H1 (cell line): ENCODE measurements around the gene CLEC18B. TPM values are rescaled to one million over a fixed set of nuclear protein-coding genes. Genes with fewer than 3 reads are reported as not detected.
"Not testable (repeated sequence)": the region's sequence is repeated elsewhere in the genome, so short reads cannot be mapped to it uniquely, and the experiment has no call there.

Experiments used
- CTCF ChIA-PET: fragments of 300-600 bp; sonication (Branson Sonifier 250); formaldehyde crosslinking; loops from one replicate; lab custom pipeline; 2021; ENCODE audit not compliant: partially characterized antibody; lab: Charles Lee
- POLR2A ChIA-PET: fragments of 300-600 bp; sonication (Branson Sonifier 250); formaldehyde crosslinking; loops from one replicate; lab custom pipeline; 2021; ENCODE audit warnings: inconsistent platforms; ENCODE audit not compliant: partially characterized antibody; lab: Charles Lee
- DNase-seq, 2 experiments: peaks; one replicate each; pipeline versions ENCODE4 v3.0.0 to v3.0.0-alpha.2; 2010 to 2022; ENCODE audit warnings: low spot score in 2 of 2, low read depth in 1 of 2, mixed read lengths in 1 of 2
- FAIRE-seq: peaks from 2 replicates; lab custom pipeline; 2011; peaks lifted over from hg19 to GRCh38; lab: Jason Lieb, UNC
- H2AFZ ChIP-seq: 2 replicates; pipeline ENCODE4 v1.8.1; 2012; ENCODE audit warnings: low read length, inconsistent platforms
- H2AK5ac ChIP-seq: 2 replicates; pipeline ENCODE4 v1.6.1; 2013; ENCODE audit warnings: low read depth, low read length
- H2BK120ac ChIP-seq: replicated peaks from 2 replicates; pipeline ENCODE3; 2013; ENCODE audit warnings: low read depth, low read length, inconsistent platforms
- H2BK12ac ChIP-seq: 2 replicates; pipeline ENCODE4 v1.6.1; 2013; ENCODE audit warnings: low read depth, low read length
- H2BK15ac ChIP-seq: 2 replicates; pipeline ENCODE4 v1.6.1; 2013; ENCODE audit warnings: low read length
- H2BK20ac ChIP-seq: 2 replicates; pipeline ENCODE4 v1.6.1; 2013; ENCODE audit warnings: low read length
- H2BK5ac ChIP-seq: 2 replicates; pipeline ENCODE4 v1.6.1; 2013; ENCODE audit warnings: low read depth, low read length
- H3K14ac ChIP-seq: 2 replicates; pipeline ENCODE4 v1.6.1; 2013; ENCODE audit warnings: inconsistent platforms; ENCODE audit not compliant: insufficient read length
- H3K18ac ChIP-seq: 2 replicates; pipeline ENCODE4 v1.6.1; 2013; ENCODE audit warnings: low read length; ENCODE audit errors: extremely low read depth
- H3K23ac ChIP-seq: 2 replicates; pipeline ENCODE4 v1.6.1; 2013; ENCODE audit warnings: inconsistent platforms; ENCODE audit not compliant: insufficient read length
- H3K23me2 ChIP-seq: 2 replicates; pipeline ENCODE4 v1.6.1; 2013; ENCODE audit warnings: low read depth, low read length
- H3K27ac ChIP-seq: 2 replicates; pipeline ENCODE4 v1.6.1; 2011; ENCODE audit warnings: low read depth, low read length, inconsistent platforms
- H3K27me3 ChIP-seq, 4 experiments: replicated peaks in 1 of 4; 1 replicate in 1 of 4; 2 replicates in 3 of 4; pipeline versions ENCODE4 v1.6.1 to v1.8.1; 2011 to 2013; ENCODE audit warnings: low read length in 3 of 4, mild to moderate bottlenecking in 3 of 4, inconsistent platforms in 2 of 4, mixed read lengths in 2 of 4, moderate library complexity in 1 of 4; ENCODE audit not compliant: control insufficient read depth in 3 of 4, insufficient read depth in 3 of 4; ENCODE audit errors: extremely low read depth in 1 of 4
- H3K36me3 ChIP-seq, 4 experiments: 2 replicates each; pipeline versions ENCODE4 v1.6.1 to v1.8.1; 2011 to 2013; ENCODE audit warnings: mild to moderate bottlenecking in 4 of 4, low read length in 3 of 4, moderate library complexity in 2 of 4, control low read depth in 1 of 4, inconsistent platforms in 1 of 4; ENCODE audit not compliant: insufficient read depth in 4 of 4, control insufficient read depth in 2 of 4
- H3K4ac ChIP-seq: replicated peaks from 2 replicates; pipeline ENCODE3; 2013; ENCODE audit warnings: low read length, low read depth, mixed read lengths, inconsistent platforms; ENCODE audit not compliant: insufficient read length
- H3K4me1 ChIP-seq, 4 experiments: replicated peaks in 1 of 4; 1 replicate in 1 of 4; 2 replicates in 3 of 4; pipeline versions ENCODE4 v1.6.1 to v1.8.1; 2011 to 2013; ENCODE audit warnings: low read length in 3 of 4, inconsistent platforms in 2 of 4, mixed read lengths in 1 of 4; ENCODE audit not compliant: insufficient read depth in 4 of 4, control insufficient read depth in 3 of 4
- H3K4me2 ChIP-seq, 2 experiments: 2 replicates each; pipeline versions ENCODE4 v1.6.1 to v1.8.1; 2011 to 2013; ENCODE audit warnings: low read depth in 2 of 2, low read length in 2 of 2, control low read depth in 1 of 2, inconsistent platforms in 1 of 2, mild to moderate bottlenecking in 1 of 2; ENCODE audit not compliant: insufficient read depth in 1 of 2
- H3K4me3 ChIP-seq, 4 experiments: fragments of 200-600, 300-600 bp in 1 of 4; sonication (generic), shearing (Covaris generic), sonication (Bioruptor Twin) in 1 of 4; 2 replicates each; pipeline versions ENCODE4 v1.5.1 to v1.8.1; 2011 to 2016; ENCODE audit warnings: low read length in 4 of 4, low read depth in 3 of 4, control low read depth in 2 of 4, inconsistent platforms in 2 of 4, mild to moderate bottlenecking in 2 of 4, mixed read lengths in 1 of 4, moderate library complexity in 1 of 4; ENCODE audit not compliant: insufficient read depth in 2 of 4; ENCODE audit errors: extremely low read depth in 1 of 4
- H3K56ac ChIP-seq: replicated peaks from 2 replicates; pipeline ENCODE3; 2013; ENCODE audit warnings: low read depth, mild to moderate bottlenecking, mixed read lengths, low read length, inconsistent platforms; ENCODE audit not compliant: insufficient read length
- H3K79me1 ChIP-seq: 2 replicates; pipeline ENCODE4 v1.6.1; 2013; ENCODE audit warnings: low read depth, low read length, control low read depth
- H3K79me2 ChIP-seq, 2 experiments: 2 replicates each; pipeline versions ENCODE4 v1.6.1 to v1.8.1; 2012 to 2013; ENCODE audit warnings: low read length in 2 of 2, mild to moderate bottlenecking in 2 of 2, inconsistent platforms in 1 of 2; ENCODE audit not compliant: insufficient read depth in 2 of 2, control insufficient read depth in 1 of 2
- H3K9ac ChIP-seq, 4 experiments: replicated peaks in 1 of 4; 1 replicate in 1 of 4; 2 replicates in 3 of 4; pipeline versions ENCODE4 v1.6.1 to v1.8.1; 2011 to 2013; ENCODE audit warnings: low read depth in 3 of 4, low read length in 3 of 4, control low read depth in 2 of 4, mild to moderate bottlenecking in 2 of 4, moderate library complexity in 2 of 4, inconsistent platforms in 1 of 4; ENCODE audit errors: extremely low read depth in 1 of 4
- H3K9me3 ChIP-seq, 2 experiments: 2 replicates each; pipeline versions ENCODE4 v1.6.1 to v1.8.1; 2012 to 2013; ENCODE audit warnings: mild to moderate bottlenecking in 2 of 2, moderate library complexity in 2 of 2, control low read depth in 1 of 2, inconsistent platforms in 1 of 2, low read depth in 1 of 2, low read length in 1 of 2, mixed read lengths in 1 of 2; ENCODE audit not compliant: insufficient read depth in 2 of 2
- H4K20me1 ChIP-seq, 2 experiments: replicated peaks in 1 of 2; 2 replicates each; pipeline versions ENCODE3 to v1.8.1; 2011 to 2013; ENCODE audit warnings: inconsistent platforms in 2 of 2, low read length in 2 of 2, mild to moderate bottlenecking in 1 of 2; ENCODE audit not compliant: insufficient read depth in 2 of 2, control insufficient read depth in 1 of 2
- H4K5ac ChIP-seq: 2 replicates; pipeline ENCODE4 v1.6.1; 2013; ENCODE audit warnings: low read length, low read depth, mixed read lengths, inconsistent platforms; ENCODE audit not compliant: insufficient read length
- H4K8ac ChIP-seq: 2 replicates; pipeline ENCODE4 v1.8.0; 2013; ENCODE audit warnings: mild to moderate bottlenecking, moderate library complexity, low read length, inconsistent platforms; ENCODE audit not compliant: insufficient read depth; ENCODE audit errors: extremely low read depth
- H4K91ac ChIP-seq: replicated peaks from 2 replicates; pipeline ENCODE3; 2013; ENCODE audit warnings: low read length, mixed read lengths, inconsistent platforms; ENCODE audit not compliant: insufficient read length
- WGBS, 2 experiments: shearing (Covaris generic) in 1 of 2; methylation state at CpG; one replicate each; pipeline versions ENCODE4 v1.1.6 to v1.1.7; 2013 to 2015; ENCODE audit warnings: low lambda C conversion rate in 2 of 2, mixed read lengths in 2 of 2, inconsistent platforms in 1 of 2, low coverage in 1 of 2, missing lambda C conversion rate in 1 of 2; ENCODE audit not compliant: insufficient replicate concordance in 2 of 2, insufficient coverage in 1 of 2, insufficient read length in 1 of 2; ENCODE audit errors: extremely low coverage in 1 of 2, missing lambda C conversion rate in 1 of 2; 5-methylcytosine and 5-hydroxymethylcytosine counted together
- polyA plus RNA-seq, 7 experiments: library from polyadenylated mRNA; depleted of rRNA in 3 of 7; stranded (reverse) in 5 of 7; unstranded in 2 of 7; fragments of >200 nt in 5 of 7; fragments of 200-250 nt in 2 of 7; gene quantifications; 1 replicate in 5 of 7; 2 replicates in 1 of 7; 4 replicates in 1 of 7; pipeline versions ENCODE4 v1.2.1 to v1.2.3, GENCODE V29; 2011 to 2013; ENCODE audit warnings: missing spikeins in 2 of 7, mixed read lengths in 2 of 7
- total RNA-seq: library from RNA; stranded (reverse); fragmentation: NEBNext Ultra II Directional; extraction: Animal tissue kit (Norgen Biotek cat#: 25700); gene quantifications from 2 replicates; pipeline ENCODE4 v1.2.1, GENCODE V29; 2021

The CLEC18B gene
- total and polyA plus RNA-seq, 2 of the 8 experiments (the other 6 are each of a cell fraction or from before 2014, with no cell fraction given) = 0.11 TPM; not detected in 1

- no CpG with 5 or more reads among the region's 8 CpGs for WGBS, 2 experiments
- POLR2A ChIA-PET = not testable (repeated sequence)
Observed at GRCh38 chr16:74428493-74428892, 7.2 kb upstream of the CLEC18B start.

GRCh38 chr16:74425751-74426150 is 4.5 kb upstream of the CLEC18B start:
- H3K4me1 ChIP-seq, H3K23me2 ChIP-seq, H3K18ac ChIP-seq, H4K8ac ChIP-seq, H3K4me2 ChIP-seq, H4K91ac ChIP-seq, H4K5ac ChIP-seq, H3K14ac ChIP-seq, H3K27ac ChIP-seq, FAIRE-seq, H3K79me1 ChIP-seq, H2BK12ac ChIP-seq, H2BK5ac ChIP-seq, H3K23ac ChIP-seq, H2AFZ ChIP-seq, H3K9me3 ChIP-seq, H3K9ac ChIP-seq, POLR2A ChIA-PET, DNase-seq, H2BK120ac ChIP-seq, H3K79me2 ChIP-seq, H3K4me3 ChIP-seq, H2AK5ac ChIP-seq, H4K20me1 ChIP-seq, H2BK15ac ChIP-seq, H3K36me3 ChIP-seq, H2BK20ac ChIP-seq, H3K56ac ChIP-seq, H3K27me3 ChIP-seq, H3K4ac ChIP-seq, CTCF ChIA-PET: not testable (repeated sequence)
- WGBS, 2 experiments = 87% methylated on average over 5 of the region's 6 CpGs; no CpG with 5 or more reads in 1 of the 2 experiments

More at GRCh38 chr16:74428493-74428892, 7.2 kb upstream of the CLEC18B start:
- H3K23me2 ChIP-seq, H3K9ac ChIP-seq, H2AFZ ChIP-seq, H3K27me3 ChIP-seq, H3K18ac ChIP-seq, H2BK20ac ChIP-seq, FAIRE-seq, H2BK12ac ChIP-seq, H4K5ac ChIP-seq, H4K91ac ChIP-seq, H3K4me3 ChIP-seq, H2AK5ac ChIP-seq, H3K9me3 ChIP-seq, H3K4me2 ChIP-seq, H3K4ac ChIP-seq, H3K56ac ChIP-seq, H4K20me1 ChIP-seq, H3K79me2 ChIP-seq, H3K27ac ChIP-seq, H2BK120ac ChIP-seq, H4K8ac ChIP-seq, H3K79me1 ChIP-seq, H3K36me3 ChIP-seq, H3K23ac ChIP-seq, H2BK15ac ChIP-seq, DNase-seq, H3K14ac ChIP-seq, CTCF ChIA-PET, H2BK5ac ChIP-seq, H3K4me1 ChIP-seq: not testable (repeated sequence)
